NCI-H460 (cell line): Measurements from ENCODE around the gene HSPA9. TPM values are rescaled to one million over a fixed set of nuclear protein-coding genes. Genes with fewer than 3 reads are reported as not detected.
"Not testable (repeated sequence)": the region's sequence is repeated elsewhere in the genome, so short reads cannot be mapped to it uniquely, and the experiment has no call there.

Experiments
- DNase-seq: peaks from one replicate; pipeline ENCODE4 v3.0.0-alpha.2; 2016; ENCODE audit warnings: low read depth; ENCODE audit errors: extremely low read depth
- total RNA-seq: library from RNA; depleted of rRNA; stranded (reverse); fragments of >200 nt; shearing (Covaris generic); gene quantifications from 2 replicates; pipeline ENCODE4 v1.2.3, GENCODE V29; 2014

The HSPA9 gene
- total RNA-seq, 1 experiment from 2014 or later, result 1,216 TPM

DNA sequence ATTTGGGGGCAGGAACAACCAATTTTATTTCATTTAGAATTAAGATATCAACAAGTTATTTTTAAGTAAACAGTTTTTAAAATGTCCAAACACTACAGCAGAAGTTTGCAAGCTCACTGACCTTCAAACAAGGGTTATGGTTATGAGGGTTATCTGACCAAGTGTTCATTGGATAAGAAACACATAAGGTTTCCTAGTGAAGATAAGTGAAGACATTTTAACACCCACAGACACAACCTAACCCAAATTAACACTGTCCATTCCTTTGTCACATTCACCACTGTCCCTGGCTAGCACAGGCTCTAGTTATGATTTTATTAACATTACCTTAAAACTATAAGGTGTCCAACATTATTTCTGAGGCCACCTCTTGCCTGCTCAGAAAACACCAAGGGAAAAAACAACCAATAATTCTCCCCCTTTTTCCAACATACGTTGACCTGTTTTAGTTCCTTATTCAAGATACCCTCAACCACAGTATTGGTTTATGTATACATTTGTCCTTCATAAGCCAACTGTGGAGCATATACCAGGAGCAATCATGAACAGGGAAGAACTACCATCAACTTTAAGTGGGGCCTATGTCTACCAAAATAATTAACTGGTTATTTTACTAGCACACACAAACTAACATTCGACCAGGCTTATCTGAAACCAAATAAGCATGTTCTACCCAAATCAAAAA, 36.1 kb downstream of the HSPA9 start:
- no peak for DNase-seq

DNA sequence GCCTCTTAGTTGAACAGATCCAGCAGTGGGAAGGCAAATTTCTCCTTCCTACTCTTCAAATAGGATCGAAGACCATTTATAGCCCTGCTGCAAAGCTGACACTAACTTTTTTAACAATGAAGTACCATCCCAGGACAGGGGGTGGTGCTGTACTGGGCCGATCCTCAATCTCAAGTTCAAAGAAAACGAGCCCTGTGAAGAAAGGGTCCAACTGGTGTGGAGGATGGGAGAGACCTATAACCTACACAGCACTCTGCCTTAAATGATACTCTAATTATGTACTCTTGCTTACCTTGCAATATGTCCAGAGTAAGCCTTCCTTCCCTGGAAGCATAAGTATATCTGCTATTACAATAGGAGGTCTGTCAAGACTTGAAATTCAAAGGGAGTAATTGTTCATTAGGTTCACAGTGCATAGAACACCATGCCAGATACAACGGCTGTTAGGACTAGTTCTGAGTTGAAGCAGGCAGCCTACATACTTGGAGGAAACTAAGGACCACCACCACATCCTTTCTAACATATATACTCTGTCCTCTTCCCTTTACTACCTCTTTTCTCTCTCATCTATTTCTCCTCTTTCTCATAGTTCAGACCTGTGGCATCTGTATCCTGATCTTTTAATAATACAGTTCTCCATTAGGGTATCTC, 38.4 kb downstream of the HSPA9 start:
- DNase-seq, result no peak

DNA sequence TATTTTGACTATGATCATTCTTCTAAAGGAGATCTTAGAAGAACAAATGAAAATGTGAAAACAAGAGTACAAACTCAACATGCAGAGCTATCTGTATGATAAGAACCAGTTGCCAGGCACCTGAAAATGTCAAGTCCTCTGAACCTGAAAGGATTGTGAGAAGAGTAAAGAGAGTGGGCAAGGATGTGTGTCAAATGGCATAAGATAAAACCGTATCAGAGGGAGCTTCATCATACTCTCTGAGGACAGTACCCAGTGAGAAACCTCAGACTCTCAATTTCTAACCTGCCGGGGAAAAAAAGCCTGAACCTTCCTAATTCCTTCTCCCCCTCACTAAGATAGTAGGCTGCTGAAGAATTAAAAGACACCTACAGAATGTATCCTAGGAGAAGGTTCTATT, 39.0 kb downstream of the HSPA9 start:
- no peak for DNase-seq

DNA sequence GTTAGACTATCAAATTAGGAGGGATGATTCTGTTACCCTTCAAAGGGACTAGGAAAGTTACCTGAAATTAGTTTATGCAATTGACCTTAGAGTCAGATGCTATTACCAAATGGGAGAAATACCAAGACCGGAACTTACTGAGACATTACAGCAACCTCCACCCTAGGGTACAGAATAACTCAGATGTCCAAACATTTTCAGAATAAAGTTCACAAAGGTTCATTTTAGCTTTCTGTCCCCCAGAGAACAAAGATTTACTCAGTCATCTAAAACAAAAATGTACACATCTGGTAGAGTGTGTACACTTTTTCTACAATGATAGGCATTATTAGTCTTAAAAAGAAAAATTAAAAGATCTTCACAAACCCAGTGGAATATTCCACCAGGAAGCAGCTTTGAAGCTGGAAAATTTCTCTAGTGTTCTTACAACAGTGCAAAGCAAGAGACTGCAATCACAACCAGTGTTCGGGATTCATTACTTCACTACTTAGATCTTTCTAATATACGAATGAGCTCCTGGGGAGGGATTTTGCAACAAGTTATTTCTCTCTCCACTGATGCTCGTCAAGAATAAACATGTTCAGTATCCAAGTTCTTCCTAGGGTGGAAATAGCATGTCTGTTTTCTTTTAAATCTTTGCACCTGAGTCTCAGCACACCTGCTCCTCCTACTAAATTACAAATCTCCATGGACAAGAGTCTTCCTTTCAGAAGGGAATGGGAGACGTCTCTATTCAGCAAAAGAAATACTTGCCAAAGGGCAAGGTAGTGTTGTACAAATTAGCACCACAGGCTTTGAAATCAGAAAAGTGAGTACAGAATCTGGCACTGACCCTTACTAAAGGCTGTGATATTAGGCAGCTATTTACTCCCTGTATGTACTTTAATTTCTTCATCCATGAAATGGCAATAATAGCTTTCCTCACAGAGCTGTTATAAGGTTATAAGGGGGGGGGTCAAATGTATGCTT, 40.9 kb downstream of the HSPA9 start:
- DNase-seq, result no peak

DNA sequence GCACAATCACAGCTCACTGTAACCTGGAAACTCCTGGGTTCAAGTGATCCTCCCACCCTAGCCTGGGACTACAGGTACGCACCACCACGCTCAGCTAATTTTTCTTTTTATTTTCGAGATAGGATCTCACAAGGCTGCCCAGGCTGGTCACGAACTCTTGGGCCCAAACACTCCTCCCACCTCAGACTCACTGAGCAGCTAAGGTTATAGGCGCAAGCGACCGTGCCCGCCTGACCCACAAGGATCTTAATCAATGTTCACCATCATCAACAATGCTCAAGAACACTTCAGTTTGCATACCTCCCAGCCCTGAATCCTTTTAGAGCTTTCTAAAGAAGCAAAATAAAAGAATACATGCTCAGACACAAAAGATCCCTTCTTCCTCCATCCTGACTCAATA, 45.4 kb downstream of the HSPA9 start:
- DNase-seq, result no peak

DNA sequence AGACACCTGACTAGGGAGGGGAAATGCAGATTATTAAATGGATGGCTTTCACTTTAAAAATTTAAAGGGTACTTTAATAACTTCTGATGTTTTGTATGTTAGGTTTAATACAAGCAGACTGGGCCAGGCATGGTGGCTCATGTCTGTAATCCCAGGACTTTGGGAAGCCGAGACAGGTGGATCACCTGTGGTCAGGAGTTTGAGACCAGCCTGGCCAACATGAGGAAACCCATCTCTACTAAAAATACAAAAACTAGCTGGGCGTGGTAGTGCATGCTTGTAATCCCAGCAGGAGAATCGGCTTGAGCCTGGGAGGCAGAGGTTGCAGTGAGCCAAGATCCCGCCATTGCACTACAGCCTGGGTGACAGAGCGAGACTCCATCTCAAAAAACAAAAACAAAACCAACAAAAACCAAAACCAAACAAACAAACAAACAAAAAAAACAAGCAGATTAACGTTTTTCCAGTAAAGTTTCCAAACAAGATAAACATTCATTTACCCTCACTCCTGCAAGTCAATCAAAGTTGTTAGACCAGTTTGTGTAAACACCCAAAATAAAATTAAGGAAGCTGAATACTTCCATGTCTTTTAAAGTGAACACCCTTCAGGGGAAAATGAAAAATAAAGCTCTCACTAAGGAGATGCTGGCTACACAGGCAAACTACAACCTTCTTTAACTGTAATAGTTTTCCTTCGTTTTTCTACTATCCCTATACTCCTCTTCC, 46.3 kb downstream of the HSPA9 start:
- DNase-seq, result no peak

DNA sequence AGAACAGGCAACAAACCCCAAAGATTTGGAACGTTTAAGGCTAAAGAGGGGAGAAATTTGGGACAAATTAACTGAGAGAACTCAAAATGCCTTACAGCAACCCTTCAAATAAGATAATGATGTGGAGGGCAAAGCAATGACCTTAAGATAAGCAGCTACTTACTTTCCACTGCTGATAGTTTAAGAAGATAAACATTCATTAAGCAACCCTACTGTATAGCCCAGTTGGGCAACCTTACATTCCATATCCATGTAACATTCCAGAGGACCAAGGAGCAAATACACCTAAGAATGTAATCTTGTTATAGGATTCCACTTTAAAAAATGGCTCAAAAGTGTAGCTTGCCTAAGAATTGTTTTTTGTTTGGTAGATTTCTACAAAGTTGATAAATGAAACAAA, 47.0 kb downstream of the HSPA9 start:
- no peak for DNase-seq

DNA sequence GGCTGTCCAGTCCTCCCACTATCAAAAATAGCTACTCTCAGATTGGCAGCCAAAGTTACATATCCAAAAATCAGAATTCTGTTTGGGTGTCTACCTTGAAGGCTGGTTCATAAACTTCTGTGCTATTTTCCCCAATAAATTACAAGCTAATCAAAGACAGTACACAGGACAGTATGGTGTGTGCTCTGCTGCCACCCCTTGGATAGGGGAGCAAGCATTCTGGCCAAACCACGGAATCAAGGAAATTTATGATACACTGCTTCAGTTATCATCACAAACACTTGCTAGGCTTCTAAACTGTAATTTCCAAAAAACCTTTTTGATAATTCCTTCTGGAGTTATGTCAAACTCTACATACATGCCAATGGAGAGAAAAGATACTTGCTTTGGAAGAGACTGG, 48.0 kb downstream of the HSPA9 start:
- DNase-seq, result no peak

GRCh38 chr5:138523406-138523805, 51.8 kb downstream of the HSPA9 start:
- no peak for DNase-seq

DNA sequence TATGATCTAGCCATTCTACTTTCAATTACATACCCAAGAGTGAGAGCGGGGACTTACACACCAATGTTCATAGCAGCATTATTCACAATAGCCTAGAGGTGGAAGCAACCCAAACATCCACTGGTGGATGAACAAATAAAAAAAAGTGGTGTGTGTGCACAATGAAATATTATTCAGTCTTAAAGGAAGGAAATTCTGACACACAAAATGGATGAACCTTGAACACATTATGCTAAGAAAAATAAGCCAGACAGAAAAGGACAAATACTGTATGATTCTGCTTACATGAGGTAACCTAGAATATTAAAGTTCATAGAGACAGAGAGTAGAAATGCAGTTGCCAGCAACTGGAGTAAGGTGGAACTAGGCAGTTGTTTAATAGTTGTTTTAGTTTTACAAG, 54.2 kb downstream of the HSPA9 start:
- no peak for DNase-seq

DNA sequence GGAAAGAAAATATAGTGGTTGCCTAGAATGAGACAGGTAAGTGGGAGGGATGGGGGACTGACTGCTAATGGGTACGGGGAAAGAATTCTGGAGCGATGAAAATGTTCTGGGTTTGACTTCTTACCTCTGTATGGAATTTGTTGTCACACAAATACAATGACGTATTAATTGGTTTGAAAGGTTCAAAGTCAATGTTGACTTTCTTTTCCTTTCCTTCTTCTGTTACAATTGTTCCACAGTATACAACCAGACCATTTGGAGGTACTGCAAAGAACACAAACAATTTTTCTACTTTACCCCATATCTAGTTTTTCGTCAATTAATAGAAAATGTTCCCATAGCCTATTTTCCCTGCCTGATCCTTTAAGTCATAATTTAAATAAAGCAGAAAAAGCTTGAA, 57.8 kb downstream of the HSPA9 start:
- DNase-seq, result no peak

DNA sequence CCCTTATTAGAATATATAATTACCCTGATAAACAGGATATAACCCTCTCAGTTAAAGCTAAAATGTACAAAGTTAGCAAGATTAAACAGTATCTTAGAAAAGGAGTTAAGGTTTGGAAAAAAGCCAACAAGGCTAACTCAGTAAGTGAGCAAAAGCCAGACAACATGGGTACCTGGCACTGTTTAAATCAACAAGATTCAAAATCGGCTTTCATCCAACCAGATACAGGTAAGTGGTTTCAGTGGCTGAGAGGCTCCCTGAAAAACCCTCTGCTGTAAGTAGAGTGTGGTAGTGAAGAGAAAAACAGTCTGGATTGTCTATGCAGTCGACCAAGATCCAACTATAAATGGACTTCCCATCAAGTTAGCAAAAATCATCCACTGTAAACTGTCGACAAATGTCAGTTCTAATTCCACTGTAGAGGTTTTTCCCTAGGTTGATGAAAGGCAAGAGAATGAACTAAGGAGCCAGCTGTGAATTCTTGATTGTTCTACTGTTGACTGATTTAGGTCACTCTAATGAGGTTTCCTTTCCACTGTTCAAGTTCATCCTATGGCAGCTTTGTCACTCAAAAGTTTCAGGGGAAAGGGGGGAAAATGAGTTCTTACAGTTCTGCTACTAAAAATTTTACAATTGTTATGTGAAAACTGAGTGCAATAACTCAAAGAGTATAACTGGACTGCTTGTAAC, 59.5 kb downstream of the HSPA9 start:
- DNase-seq, result no peak

GRCh38 chr5:138514021-138514420, 61.2 kb downstream of the HSPA9 start:
- DNase-seq, result no peak

DNA sequence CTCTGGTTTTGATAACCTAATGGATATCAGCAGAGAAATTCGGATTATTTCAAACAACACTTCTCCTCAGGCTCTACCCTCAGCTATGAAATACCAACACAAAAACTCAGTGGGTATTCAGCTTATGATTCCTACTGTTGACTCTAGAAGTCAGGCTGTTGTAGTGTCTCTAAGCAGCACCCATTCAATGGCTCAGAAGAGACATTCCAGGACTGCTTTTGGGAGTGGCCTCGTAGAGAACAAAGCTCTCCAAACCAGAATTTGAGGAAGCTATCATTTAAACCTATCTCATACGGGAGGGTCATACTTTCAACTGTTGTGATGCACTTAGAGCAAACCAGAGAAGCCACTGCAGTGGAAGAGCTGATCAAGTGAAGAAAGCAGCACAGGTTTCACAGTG, 66.2 kb downstream of the HSPA9 start:
- no peak for DNase-seq

DNA sequence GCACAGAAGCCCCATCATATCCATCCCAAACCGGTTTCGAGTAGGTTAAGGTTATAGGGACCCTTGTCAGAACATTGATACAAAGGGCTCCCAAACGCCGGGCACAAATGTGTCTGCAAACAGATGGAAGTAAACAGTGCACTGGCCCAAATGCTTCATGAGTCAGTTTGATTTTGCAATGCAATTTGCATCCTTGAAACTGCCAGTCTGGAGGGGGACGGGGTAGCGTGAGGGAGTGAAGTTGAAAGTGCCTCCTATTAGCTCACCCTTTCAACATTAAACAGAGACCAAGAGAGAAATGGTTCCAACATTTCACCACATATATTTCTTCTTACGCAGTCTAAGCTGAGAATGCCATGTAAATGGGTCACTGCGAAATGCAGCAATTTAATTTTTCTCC, 67.7 kb downstream of the HSPA9 start:
- DNase-seq, result not testable (repeated sequence)

DNA sequence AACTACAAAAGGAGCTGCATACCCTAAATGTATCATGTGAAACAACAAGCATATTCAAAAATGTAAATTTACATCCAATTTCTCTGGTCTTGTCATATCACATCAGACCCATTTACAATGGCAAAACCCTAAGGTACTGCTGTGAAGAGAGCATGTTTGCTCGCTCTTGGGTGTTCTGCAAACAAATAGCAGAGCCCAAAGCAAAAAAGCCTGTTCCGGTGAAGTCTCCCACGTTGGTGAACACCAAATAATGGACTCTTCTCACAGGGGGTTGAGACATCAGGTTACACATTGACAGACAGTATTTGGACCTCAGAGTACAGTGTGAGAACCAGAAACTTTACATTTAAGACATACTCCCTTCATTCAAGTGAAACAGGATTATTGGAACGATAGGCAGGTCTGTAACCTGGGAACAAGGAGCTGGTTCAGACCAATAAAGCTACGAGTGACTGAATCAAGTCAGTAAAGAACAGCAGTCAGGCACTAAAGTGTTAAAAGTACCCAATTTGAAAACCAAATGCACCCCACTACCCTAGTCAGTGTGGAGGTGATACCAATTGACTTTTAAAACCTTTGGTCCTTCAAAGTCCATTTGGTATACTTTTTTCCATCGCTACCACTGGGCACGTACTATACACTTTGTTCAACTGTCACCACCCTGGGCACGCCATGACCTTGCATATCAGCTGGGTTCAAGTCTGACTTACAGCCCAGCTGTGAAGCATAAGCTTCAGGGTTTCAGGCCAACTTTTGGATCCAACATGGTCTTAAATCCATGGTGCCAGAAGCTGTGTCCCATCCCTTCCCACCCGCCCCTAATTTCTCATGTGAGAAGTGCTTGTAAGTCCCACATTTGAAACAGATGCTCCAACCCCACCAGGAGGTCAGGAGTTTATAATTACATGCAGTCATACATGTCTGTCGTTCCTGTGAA, 68.6 kb downstream of the HSPA9 start:
- no peak for DNase-seq

- DNase-seq, result no peak
Observed at GRCh38 chr5:138504799-138505198, 70.4 kb downstream of the HSPA9 start.
